ENCODE measurements around the gene CSTF1. TPM values are rescaled to one million over a fixed set of nuclear protein-coding genes. Genes with fewer than 3 reads are reported as not detected.

The CSTF1 gene
- total RNA-seq, 2 donors from 2014 or later = 47.9 to 50.1 TPM

DNA sequence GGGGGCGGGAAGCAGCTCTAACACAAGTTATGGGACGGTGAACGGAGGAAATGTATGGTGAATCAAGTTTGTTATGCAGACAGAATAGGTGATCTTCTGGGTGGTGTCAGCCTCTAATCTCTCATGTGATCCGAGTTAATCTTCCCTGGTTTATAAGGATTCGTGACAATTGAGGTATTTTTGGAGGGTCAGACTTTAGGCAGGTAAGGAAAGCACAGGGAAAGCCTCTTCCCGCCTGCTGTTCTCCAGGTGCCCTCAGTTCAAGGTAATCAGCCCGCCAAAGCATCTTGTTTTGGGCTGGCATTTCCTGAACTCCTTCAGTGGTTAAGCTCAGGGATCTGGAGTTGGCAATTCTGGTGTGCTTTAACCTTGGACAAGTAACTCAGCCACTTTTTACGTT, 1.2 kb downstream of the CSTF1 start:
- no peaks in the 10 kb centered on the region for H3K9me3 Mint-ChIP-seq
- H3K36me3 Mint-ChIP-seq (ENCODE audit: low read depth) = peaks cover 48% of the 10 kb centered on the region
- 76 to 86% methylated on average over 4 to 8 of the region's 8 CpGs for WGBS, 2 experiments (ENCODE audit: insufficient coverage in 1 of 2, insufficient read length in 1 of 2)
- H3K4me3 ChIP-seq (ENCODE audit: low read length) = peak overlapping the region; percentile 98
- H3K4me1 ChIP-seq (ENCODE audit: control insufficient read depth, insufficient read depth, low read length) = peaks cover 4% of the 10 kb centered on the region
- H3K27ac Mint-ChIP-seq = no peak overlapping the region
- H3K36me3 ChIP-seq (ENCODE audit: control insufficient read depth, insufficient read depth, low read length) = peaks cover 50% of the 10 kb centered on the region
- peak overlapping the region; percentile 83 for H3K9ac ChIP-seq (ENCODE audit: extremely low read depth, low read length, poor library complexity, severe bottlenecking)
- no peak overlapping the region for H3K4me3 Mint-ChIP-seq
- no peaks in the 10 kb centered on the region for H3K27me3 Mint-ChIP-seq (ENCODE audit: insufficient read depth)
- H3K9me3 ChIP-seq (ENCODE audit: control insufficient read depth, low read length) = no peaks in the 10 kb centered on the region
- no peak overlapping the region for H3K27ac ChIP-seq (ENCODE audit: low read depth, low read length)
- no peak for DNase-seq
- H3K27me3 ChIP-seq (ENCODE audit: control insufficient read depth, insufficient read depth, low read length, poor library complexity, severe bottlenecking) = no peaks in the 10 kb centered on the region
- peaks cover 22% of the 10 kb centered on the region for H3K4me1 Mint-ChIP-seq
- TF ChIP-seq CTCF (conservative IDR thresholded peaks at IDR 0.05) = no peak

- Histone ChIP-seq H3K9me3 (ENCODE audit: control insufficient read depth, low read length) (no peaks in the 10 kb centered on the region), H3K4me1 (ENCODE audit: control insufficient read depth, insufficient read depth, low read length) (peaks cover under 1% of the 10 kb centered on the region), H3K27ac (ENCODE audit: low read depth, low read length) (no peak overlapping the region), H3K4me3 (ENCODE audit: low read length) (no peak overlapping the region), H3K27me3 (ENCODE audit: control insufficient read depth, insufficient read depth, low read length, poor library complexity, severe bottlenecking) (no peaks in the 10 kb centered on the region), H3K36me3 (ENCODE audit: control insufficient read depth, insufficient read depth, low read length) (peaks cover 50% of the 10 kb centered on the region), H3K9ac (ENCODE audit: extremely low read depth, low read length, poor library complexity, severe bottlenecking) (no peak overlapping the region)
- Mint-ChIP-seq H3K27ac (no peak overlapping the region), H3K4me3 (no peak overlapping the region), H3K36me3 (ENCODE audit: low read depth) (peaks cover 48% of the 10 kb centered on the region), H3K27me3 (ENCODE audit: insufficient read depth) (no peaks in the 10 kb centered on the region), H3K9me3 (no peaks in the 10 kb centered on the region), H3K4me1 (peaks cover 14% of the 10 kb centered on the region)
- DNase-seq = no peak
- WGBS, 2 experiments (ENCODE audit: insufficient coverage in 1 of 2, insufficient read length in 1 of 2) = 89 to 97% methylated on average over 4 of the region's 4 CpGs
- no peak for TF ChIP-seq CTCF (conservative IDR thresholded peaks at IDR 0.05)
These were observed 2.7 kb downstream of the CSTF1 start for GRCh38 chr20:56395166-56395565.

GRCh38 chr20:56400001-56400640, 7.7 kb downstream of the CSTF1 start:
- Mint-ChIP-seq H3K36me3 (ENCODE audit: low read depth) (peaks cover 84% of the 10 kb centered on the region), H3K4me3 (no peak overlapping the region), H3K27ac (no peak overlapping the region), H3K9me3 (no peaks in the 10 kb centered on the region), H3K27me3 (ENCODE audit: insufficient read depth) (no peaks in the 10 kb centered on the region), H3K4me1 (no peaks in the 10 kb centered on the region)
- H3K36me3 ChIP-seq (ENCODE audit: control insufficient read depth, insufficient read depth, low read length) = peaks cover 96% of the 10 kb centered on the region
- no peaks in the 10 kb centered on the region for H3K9me3 ChIP-seq (ENCODE audit: control insufficient read depth, low read length)
- DNase-seq = peak; percentile 78
- TF ChIP-seq CTCF (conservative IDR thresholded peaks at IDR 0.05) = peak; percentile 93
- H3K4me3 ChIP-seq (ENCODE audit: low read length) = no peak overlapping the region
- no peaks in the 10 kb centered on the region for H3K4me1 ChIP-seq (ENCODE audit: control insufficient read depth, insufficient read depth, low read length)
- no peak overlapping the region for H3K27ac ChIP-seq (ENCODE audit: low read depth, low read length)
- H3K27me3 ChIP-seq (ENCODE audit: control insufficient read depth, insufficient read depth, low read length, poor library complexity, severe bottlenecking) = no peaks in the 10 kb centered on the region
- H3K9ac ChIP-seq (ENCODE audit: extremely low read depth, low read length, poor library complexity, severe bottlenecking) = no peak overlapping the region

Data from endodermal cell (in vitro differentiated cells).